Stimulated activated effector memory CD8-positive, alpha-beta T cell treated with anti-CD3 and anti-CD28 coated beads, Interleukin-12 subunit alpha, Interleukin-12 subunit beta, amount 100 ng/mL, for 72 hours (primary cell): ENCODE measurements around the gene EEF2.

ENCODE experiments used
- ATAC-seq: fragments of 150-1000 bp; cut with Tn5 transposase; 2 replicates; pipeline ENCODE4 v1.10.0; 2021
- DNase-seq, 2 donors: peaks; one replicate each; pipeline ENCODE4 v3.0.0; 2021 to 2022; ENCODE audit warnings: low spot score in 2 of 2
- H3K27ac Mint-ChIP-seq: one replicate; pipeline ENCODE4 v1.8.0; 2022; ENCODE audit warnings: mild to moderate bottlenecking, mixed read lengths
- H3K36me3 Mint-ChIP-seq: one replicate; pipeline ENCODE4 v1.8.0; 2022; ENCODE audit warnings: mild to moderate bottlenecking, mixed read lengths
- H3K4me1 Mint-ChIP-seq: one replicate; pipeline ENCODE4 v1.8.0; 2022; ENCODE audit warnings: mixed read lengths
- H3K4me3 Mint-ChIP-seq: one replicate; pipeline ENCODE4 v1.8.0; 2022; ENCODE audit warnings: mild to moderate bottlenecking, mixed read lengths
- H3K9me3 Mint-ChIP-seq: one replicate; pipeline ENCODE4 v1.8.0; 2022; ENCODE audit warnings: mixed read lengths

Gene EEF2

DNA sequence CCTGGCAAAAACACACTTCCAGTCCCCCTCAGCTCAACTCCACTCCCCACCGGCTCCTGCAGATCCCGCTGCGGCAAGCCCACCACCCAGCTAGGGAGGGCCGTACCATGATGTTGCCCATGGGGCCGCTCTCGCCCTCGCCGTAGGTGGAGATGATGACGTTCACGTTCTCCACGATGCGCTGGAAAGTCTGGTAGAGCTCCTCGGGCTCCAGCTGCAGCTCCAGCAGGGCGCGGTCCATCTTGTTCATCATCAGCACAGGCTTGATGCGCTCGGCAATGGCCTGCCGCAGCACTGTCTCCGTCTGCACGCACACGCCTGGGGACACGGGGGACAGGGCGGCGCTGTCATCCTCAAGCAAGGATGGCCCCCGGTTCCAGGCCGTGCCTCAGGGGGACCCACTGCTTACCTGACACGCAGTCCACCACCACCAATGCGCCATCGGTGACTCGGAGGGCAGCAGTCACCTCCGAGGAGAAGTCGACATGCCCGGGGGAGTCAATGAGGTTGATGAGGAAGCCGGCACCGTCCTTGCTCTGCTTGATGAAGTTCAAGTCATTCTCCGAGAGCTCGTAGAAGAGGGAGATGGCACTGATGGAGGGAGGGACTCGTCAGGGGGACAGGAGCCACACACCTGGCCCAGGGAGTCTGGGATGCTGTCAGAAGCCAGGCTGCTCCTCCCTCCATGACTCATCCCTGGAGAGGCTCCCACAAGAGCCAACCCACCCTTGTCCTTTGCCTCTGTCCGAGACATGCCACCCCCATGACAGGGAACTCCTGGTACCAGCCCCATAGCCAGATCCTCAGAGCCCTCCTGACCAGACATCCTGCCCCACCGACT is 2.3 kb downstream of the EEF2 start:
- peak overlapping the region; percentile 99 for H3K27ac Mint-ChIP-seq
- peak in 1 of 2 donors; percentile 52 for DNase-seq
- peak; percentile 4 for ATAC-seq
- no peaks in the 10 kb centered on the region for H3K9me3 Mint-ChIP-seq
- peaks cover 60% of the 10 kb centered on the region for H3K4me1 Mint-ChIP-seq
- peaks cover 91% of the 10 kb centered on the region for H3K36me3 Mint-ChIP-seq
- peak overlapping the region; percentile 96 for H3K4me3 Mint-ChIP-seq

DNA sequence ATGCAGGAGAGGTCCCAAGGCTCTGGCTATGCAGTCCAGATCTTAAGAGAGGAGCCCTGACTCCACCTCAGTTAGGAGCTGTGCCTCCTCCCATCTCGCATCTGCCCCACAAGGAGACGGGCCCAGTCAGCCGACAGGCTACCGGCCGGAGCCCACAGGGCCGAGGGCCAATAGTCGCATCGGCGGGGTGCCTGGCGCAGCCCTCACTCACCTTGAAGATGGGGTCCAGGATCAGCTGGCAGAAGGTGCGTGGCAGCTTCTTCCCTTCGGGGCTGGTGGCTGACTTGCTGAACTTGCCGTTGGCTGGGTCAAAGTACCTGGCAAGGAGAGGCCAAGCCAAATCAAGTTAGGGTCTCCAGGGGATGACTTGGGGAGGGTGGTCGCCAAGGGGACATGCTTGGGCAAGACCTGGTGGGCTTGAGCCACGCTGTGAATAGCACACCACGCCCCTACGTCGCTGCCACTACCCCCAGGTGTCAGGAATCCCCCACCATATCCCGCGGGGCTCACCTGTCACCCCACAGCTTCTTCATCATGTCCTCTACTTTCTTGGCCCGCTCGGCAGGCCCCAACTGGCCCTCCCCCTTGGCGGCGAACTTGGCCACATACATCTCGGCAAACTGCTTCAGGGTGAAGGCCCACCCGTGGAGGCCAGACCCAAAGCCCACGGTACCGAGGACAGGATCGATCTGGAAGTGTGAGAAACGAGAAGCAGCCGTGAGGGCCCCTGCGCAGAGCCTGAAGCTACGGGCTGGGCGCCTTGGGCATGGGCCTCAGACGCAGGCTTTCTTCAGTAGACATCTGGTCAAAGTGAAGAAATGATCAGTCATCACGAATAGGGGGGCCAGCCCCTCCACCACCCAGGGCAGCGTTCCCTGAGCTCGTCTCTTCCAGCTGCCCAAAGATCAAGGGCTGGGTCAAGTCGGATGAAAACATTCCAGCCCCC is 3.3 kb downstream of the EEF2 start:
- Mint-ChIP-seq H3K4me1 (peaks cover 66% of the 10 kb centered on the region), H3K9me3 (no peaks in the 10 kb centered on the region), H3K36me3 (peaks cover 93% of the 10 kb centered on the region), H3K4me3 (peak overlapping the region; percentile 96), H3K27ac (peak overlapping the region; percentile 99)
- DNase-seq (peak in 1 of 2 donors; percentile 49), ATAC-seq (no peak)

DNA sequence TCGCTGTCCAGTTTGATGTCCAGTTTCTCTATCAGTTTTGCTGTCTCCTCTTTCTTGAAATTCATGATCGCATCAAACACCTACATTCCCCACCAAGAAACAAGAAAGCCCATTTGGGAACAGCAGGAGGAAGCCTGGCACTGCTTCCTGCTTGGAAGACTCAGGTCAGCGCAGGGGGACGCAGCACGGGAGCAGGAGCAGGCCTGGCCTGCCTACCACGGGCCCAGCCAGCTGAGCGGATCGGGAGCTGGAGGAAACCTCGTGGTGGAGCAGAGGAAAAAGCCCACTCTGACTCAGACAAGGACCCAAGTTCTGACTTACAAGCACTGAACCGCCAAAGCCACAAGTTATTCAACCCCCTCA is 3.9 kb downstream of the EEF2 start:
- no peak for ATAC-seq
- peak overlapping the region; percentile 99 for H3K27ac Mint-ChIP-seq
- peaks cover 63% of the 10 kb centered on the region for H3K4me1 Mint-ChIP-seq
- peak in 1 of 2 donors; percentile 49 for DNase-seq
- peaks cover 94% of the 10 kb centered on the region for H3K36me3 Mint-ChIP-seq
- peak overlapping the region; percentile 96 for H3K4me3 Mint-ChIP-seq
- no peaks in the 10 kb centered on the region for H3K9me3 Mint-ChIP-seq

DNA sequence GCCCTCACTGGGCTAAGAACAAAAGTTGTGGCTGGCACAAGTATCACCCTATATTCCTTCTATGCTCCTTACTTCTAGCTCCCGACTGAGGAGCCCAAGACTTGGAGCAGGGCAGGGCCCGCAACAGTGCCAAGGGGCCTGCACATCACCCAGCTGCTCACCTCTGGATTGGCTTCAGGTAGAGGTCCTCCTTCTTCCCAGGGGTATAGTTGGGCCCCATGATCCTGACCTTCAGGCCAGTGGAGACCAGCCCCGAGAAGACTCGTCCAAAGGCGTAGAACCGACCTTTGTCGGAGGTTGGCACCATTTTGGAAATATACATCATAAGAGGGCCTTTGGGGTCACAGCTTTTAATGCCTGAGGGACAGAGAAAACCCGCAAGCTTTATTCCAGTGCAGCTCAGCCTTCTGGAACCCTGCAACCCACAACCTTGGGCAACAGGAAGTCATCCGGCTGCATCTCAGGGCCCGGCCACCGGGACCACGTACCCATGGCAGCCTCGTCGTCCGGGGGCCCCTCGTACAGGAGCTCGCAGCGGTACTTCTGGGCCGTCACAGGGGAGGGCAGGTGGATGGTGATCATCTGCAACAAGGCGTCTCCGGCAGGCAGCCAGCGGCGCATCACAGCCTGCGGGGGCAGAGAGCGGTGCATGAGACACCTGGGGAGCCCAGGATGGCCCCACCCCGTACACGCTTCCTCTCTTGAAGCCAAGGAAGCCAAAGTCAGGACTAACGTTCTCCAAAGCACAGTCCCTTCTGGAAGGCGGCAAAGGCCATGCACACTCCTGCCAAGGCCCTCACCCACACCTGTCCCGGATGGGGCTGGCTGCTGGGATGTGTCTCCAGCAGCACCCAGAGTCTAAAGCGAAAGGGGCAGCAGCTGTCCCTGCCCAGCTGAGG is 4.7 kb downstream of the EEF2 start:
- H3K4me3 Mint-ChIP-seq, result peak overlapping the region; percentile 96
- peak overlapping the region; percentile 99 for H3K27ac Mint-ChIP-seq
- H3K4me1 Mint-ChIP-seq, result peaks cover 61% of the 10 kb centered on the region

DNA sequence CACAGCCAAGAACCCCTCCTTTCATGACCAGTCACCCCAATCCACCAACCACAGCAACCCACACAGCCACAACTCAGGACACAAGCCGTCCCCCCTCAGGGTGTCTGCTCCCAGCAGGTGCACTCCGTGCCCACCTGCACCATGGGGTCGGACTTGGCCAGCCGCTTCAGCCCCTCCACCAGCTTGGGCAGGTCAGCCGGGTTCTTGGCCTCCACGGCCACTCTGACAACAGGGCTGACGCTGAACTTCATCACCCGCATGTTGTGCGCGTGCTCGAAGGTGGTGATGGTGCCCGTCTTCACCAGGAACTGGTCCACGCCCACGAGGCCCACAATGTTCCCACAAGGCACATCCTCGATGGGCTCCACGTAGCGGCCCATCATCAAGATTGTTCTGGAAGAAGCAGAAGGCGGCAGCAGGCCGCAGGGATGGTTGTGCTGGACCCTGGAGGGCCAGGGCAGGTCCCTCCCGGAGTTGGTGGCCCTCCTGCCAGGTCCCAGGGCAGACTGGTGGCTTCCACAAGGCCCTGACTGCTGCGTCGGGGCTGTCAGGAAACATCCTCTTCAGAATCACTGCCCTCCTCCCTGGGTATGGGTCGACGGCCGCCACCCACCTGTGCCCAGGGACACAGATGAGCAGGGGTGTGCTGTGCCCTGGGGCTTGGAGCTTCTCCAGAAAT is 5.5 kb downstream of the EEF2 start:
- Mint-ChIP-seq H3K27ac (peak overlapping the region; percentile 99), H3K9me3 (no peaks in the 10 kb centered on the region), H3K4me3 (no peak overlapping the region), H3K36me3 (peaks cover 100% of the 10 kb centered on the region), H3K4me1 (peaks cover 60% of the 10 kb centered on the region)
- peak; percentile 1 for ATAC-seq
- peak in 1 of 2 donors; percentile 48 for DNase-seq

More for the DNA sequence above, 4.7 kb downstream of the EEF2 start:
- DNase-seq (peak in 1 of 2 donors; percentile 49), ATAC-seq (no peak)
- H3K36me3 Mint-ChIP-seq, result peaks cover 100% of the 10 kb centered on the region
- H3K9me3 Mint-ChIP-seq, result no peaks in the 10 kb centered on the region

DNA sequence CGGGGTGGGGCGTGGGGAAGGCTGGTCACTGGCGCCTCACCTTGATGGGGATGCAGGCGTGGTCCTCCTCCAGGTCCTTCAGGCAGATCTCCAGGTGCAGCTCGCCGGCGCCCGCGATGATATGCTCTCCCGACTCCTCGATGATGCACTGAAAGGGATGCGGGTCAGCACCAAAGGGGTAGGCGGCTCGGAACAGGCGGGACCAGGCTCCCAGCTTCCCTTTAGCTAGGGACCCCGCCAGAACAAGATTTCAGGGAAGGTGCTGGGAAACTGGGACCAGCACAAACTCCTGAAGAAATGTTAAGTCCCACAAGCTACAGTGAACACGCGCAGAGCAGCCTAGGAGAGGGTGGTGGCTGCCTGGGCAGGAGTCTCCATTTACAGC is 6.0 kb downstream of the EEF2 start:
- Mint-ChIP-seq H3K4me3 (no peak overlapping the region), H3K27ac (peak overlapping the region; percentile 99), H3K9me3 (no peaks in the 10 kb centered on the region), H3K4me1 (peaks cover 54% of the 10 kb centered on the region), H3K36me3 (peaks cover 97% of the 10 kb centered on the region)
- peak in 1 of 2 donors; percentile 48 for DNase-seq
- ATAC-seq, result no peak

DNA sequence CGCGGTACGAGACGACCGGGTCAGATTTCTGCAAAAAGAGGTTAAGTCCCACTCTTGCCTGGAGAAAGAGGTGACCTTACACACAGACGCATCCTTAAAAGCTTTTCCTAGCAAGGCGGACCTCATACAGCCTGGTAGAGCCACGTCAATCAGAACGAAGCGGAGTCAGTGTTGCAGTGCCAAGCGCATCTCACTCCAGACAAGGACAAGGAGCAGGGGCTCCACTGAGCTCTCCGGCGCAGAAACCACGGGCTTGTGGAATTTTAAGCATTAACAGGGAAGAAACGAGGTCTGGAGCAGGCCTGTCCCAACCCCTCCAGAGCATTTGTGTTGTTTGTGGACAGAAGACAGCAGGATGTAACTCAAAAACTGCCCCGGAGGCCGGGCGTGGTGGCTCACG is 7.1 kb downstream of the EEF2 start:
- no peak overlapping the region for H3K4me3 Mint-ChIP-seq
- no peaks in the 10 kb centered on the region for H3K9me3 Mint-ChIP-seq
- H3K4me1 Mint-ChIP-seq, result peaks cover 43% of the 10 kb centered on the region
- peak overlapping the region; percentile 99 for H3K27ac Mint-ChIP-seq
- DNase-seq (no peak), ATAC-seq (no peak)
- peaks cover 85% of the 10 kb centered on the region for H3K36me3 Mint-ChIP-seq

DNA sequence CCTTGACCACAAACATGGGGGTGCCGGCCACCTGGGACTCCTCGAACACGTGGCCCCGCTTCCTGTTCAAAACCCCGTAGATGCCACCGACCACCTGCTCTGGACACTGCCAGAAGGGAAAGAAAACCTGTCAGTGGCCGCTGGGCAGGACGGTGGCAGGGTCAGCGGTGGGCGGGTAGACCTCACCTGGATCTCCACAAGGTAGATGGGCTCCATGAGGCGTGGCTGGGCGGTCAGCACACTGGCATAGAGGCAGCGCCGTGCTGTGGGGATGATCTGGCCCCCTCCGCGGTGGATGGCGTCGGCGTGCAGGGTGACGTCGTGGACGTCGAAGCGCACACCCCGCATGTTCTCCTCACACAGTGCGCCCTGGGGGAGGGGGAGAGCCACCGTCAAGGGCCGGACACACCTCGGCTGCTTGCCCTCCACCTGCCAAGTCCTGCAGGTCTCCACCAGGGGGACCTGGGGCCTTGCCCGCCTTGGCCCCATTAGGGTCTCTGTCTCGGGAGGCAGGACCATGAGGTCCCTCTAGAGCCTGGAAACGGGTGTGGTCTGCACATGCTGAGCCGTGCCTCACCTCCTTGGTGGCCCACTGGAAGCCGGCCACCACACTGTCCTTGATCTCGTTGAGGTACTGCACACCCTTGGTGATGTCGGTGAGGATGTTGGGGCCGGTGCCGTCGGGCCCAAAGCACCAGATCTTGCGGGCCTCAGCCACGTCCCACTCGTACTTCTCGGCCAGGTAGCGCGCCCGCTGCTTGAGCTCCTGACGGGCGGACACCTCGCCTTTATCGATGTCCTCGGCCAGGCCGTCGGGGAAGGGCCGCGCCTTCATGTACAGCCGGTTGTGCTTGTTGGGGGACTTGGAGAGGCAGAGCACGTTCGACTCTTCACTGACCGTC is 7.8 kb downstream of the EEF2 start:
- H3K4me1 Mint-ChIP-seq, result peaks cover 36% of the 10 kb centered on the region
- peak overlapping the region; percentile 99 for H3K27ac Mint-ChIP-seq
- no peaks in the 10 kb centered on the region for H3K9me3 Mint-ChIP-seq
- peak; percentile 3 for ATAC-seq
- no peak overlapping the region for H3K4me3 Mint-ChIP-seq
- H3K36me3 Mint-ChIP-seq, result peaks cover 85% of the 10 kb centered on the region
- no peak for DNase-seq

DNA sequence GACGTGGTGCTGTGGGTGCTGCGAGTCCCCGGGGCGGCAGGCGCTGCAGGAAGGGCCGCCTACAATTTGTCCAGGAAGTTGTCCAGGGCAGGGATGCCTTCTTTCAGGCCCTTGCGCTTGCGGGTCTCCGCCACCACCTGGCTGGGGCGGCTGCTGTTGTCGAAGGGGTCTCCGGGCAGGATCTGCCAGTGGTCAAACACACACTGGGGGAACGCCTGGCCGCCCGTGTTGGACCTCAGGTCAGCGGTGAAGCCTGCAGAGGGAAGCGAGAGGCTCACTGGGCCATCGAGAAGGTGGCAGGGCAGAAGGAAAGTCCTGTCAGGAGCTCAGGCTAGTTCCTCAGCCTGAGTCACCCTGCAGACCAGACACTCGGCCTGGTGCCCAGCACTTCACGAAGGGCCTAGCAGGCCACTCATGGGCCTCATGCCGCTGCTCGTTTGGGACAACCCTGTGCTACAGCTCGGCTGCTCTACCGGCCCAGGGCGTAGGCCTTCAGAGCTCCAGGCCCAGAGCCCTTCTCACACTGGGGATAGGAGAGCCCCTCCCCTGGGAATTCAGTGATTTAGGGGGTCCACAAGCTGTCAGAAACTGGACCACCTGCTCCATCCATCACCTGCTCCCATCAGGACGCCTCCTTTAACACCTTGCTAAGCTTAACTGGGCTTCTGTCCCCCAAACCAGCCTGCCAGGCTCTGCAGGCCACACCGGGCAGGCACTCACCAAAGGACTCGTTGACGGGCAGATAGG is 8.6 kb downstream of the EEF2 start:
- Mint-ChIP-seq H3K9me3 (no peaks in the 10 kb centered on the region), H3K36me3 (peaks cover 85% of the 10 kb centered on the region), H3K4me1 (peaks cover 29% of the 10 kb centered on the region), H3K4me3 (no peak overlapping the region), H3K27ac (peak overlapping the region; percentile 99)
- DNase-seq, result no peak
- peak; percentile 0 for ATAC-seq

DNA sequence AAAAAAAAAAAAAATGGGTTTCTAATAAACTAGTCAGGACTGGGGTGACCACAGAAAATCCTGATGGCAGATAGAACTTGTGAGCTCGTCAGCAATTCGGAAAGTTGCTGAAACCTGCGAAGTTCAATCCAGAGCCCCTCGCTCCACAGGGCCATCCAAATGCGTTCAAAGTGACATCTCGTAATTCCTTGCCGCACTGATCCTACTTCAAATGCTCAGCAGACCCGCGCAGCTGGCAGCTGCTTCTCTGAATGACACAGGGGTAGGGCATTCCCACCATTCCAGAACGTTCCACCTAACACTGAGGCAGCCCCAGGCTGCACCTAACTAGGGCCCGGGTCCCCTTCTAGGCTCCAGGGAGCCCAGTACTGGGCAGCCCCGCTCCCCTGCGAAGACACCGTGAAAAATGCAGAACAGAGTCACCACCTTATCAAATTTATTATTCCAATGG is 9.6 kb downstream of the EEF2 start:
- Mint-ChIP-seq H3K9me3 (no peaks in the 10 kb centered on the region), H3K36me3 (peaks cover 85% of the 10 kb centered on the region), H3K27ac (peak overlapping the region; percentile 99), H3K4me3 (no peak overlapping the region), H3K4me1 (peaks cover 29% of the 10 kb centered on the region)
- ATAC-seq (no peak), DNase-seq (no peak)

DNA sequence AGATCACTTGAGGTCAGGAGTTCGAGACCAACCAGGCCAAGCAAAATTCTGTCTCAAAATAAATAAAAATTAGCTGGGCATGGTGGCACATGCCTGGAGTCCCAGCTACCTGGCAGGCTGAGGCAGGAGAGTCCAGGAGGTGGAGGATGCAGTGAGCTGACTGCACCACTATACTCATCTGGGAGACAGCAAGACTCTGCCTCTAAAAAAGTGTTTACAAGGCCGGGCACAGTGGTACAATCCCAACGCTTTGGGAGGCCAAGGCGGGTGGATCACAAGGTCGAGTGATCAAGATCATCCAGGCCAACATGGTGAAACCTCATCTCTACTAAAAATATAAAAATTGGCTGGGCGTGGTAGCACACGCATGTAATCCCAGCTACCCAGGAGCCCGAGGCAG is 10.1 kb downstream of the EEF2 start:
- DNase-seq, result no peak
- H3K36me3 Mint-ChIP-seq, result peaks cover 85% of the 10 kb centered on the region
- peaks cover 34% of the 10 kb centered on the region for H3K4me1 Mint-ChIP-seq
- no peak for ATAC-seq
- peak overlapping the region; percentile 99 for H3K27ac Mint-ChIP-seq
- no peaks in the 10 kb centered on the region for H3K9me3 Mint-ChIP-seq
- H3K4me3 Mint-ChIP-seq, result no peak overlapping the region

DNA sequence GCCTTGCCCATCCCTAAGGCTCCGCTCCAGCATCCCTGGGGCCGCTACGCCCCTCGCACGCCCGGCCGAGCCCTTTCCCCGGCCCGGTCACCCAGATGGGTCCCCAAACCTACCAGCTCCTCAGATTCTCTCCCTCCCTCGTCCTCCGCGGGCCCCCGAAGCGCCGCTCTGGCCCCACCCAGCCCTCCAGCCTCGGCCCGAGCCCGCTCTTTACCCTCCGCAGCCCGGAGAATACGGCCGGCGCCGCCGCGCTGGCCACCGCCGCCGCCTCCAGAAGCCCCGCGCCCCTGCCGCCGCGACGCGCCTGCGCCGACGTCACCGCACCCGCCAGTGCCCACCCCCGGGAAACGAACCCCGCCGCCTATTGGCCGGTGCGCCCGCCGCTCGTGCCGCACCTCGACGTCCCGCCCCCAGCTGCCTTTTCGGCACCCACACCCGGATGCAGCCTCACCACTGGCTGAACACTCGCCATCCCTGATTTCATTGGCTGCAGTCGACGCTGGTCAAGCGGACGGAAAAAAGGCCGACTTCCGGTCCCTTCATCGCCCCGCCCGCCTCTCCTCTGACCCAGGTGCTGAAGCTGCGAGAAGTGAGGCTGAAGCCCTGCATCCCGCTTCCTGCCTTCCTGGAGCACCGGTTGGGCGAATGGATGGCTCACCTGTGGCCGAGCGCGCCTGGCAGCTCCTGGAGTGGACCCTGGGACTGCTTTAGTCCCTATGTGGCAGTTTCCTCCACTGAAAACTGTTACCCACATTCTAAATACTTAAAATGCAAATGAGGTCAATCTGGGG is 14.3 kb downstream of the EEF2 start, which contains the start of gene DAPK3:
TSS of gene DAPK3 (minus strand) at position 292 of the 791 bp plus-strand sequence. CDS start 1,364 bp downstream, outside the sequence.
- DNase-seq (peak; percentile 93 to 97), ATAC-seq (peak; percentile 90)
- Mint-ChIP-seq H3K9me3 (no peaks in the 10 kb centered on the region), H3K27ac (peak within 1 kb of the TSS; percentile 90), H3K36me3 (peaks cover 75% of the 10 kb centered on the region), H3K4me3 (peak within 1 kb of the TSS; percentile 91), H3K4me1 (peaks cover 29% of the 10 kb centered on the region)
